HG03460 (cell line): ENCODE results near the gene SCART1.
A peak's percentile ranks its signal among the peaks of the same experiment; 100 is the strongest.
"Not testable (repeated sequence)": the region's sequence is repeated elsewhere in the genome, so short reads cannot be mapped to it uniquely, and the experiment has no call there.

Experiments used
- ATAC-seq: cut with Tn5 transposase; IDR thresholded peaks from one replicate; pipeline ENCODE4 v1.9.1; 2021; ENCODE audit not compliant: unreplicated experiment

Gene SCART1

GRCh38 chr10:133469205-133469604 lies 15.5 kb downstream of the SCART1 start:
- ATAC-seq, result not testable (repeated sequence)

- no peak for ATAC-seq
These were observed 17.8 kb downstream of the SCART1 start for GRCh38 chr10:133471300-133472109.

- no peak for ATAC-seq
These were observed 19.5 kb downstream of the SCART1 start for GRCh38 chr10:133473270-133473669.

- no peak for ATAC-seq
These were observed 20.3 kb downstream of the SCART1 start for GRCh38 chr10:133474027-133474426.

- no peak for ATAC-seq
These were observed 21.1 kb downstream of the SCART1 start for GRCh38 chr10:133474665-133475424.

GRCh38 chr10:133475425-133475734 lies 21.6 kb downstream of the SCART1 start:
- ATAC-seq, result no peak

- no peak for ATAC-seq
These were observed 22.3 kb downstream of the SCART1 start for GRCh38 chr10:133475821-133476640.

GRCh38 chr10:133476641-133476990 lies 22.9 kb downstream of the SCART1 start:
- no peak for ATAC-seq

GRCh38 chr10:133481086-133481643 lies 27.4 kb downstream of the SCART1 start:
- no peak for ATAC-seq

- no peak for ATAC-seq
These were observed 27.9 kb downstream of the SCART1 start for GRCh38 chr10:133481657-133482056.

- no peak for ATAC-seq
These were observed 31.1 kb downstream of the SCART1 start for GRCh38 chr10:133484818-133485217.

GRCh38 chr10:133487085-133487484 lies 33.3 kb downstream of the SCART1 start:
- no peak for ATAC-seq

GRCh38 chr10:133488354-133488753 lies 34.6 kb downstream of the SCART1 start:
- no peak for ATAC-seq

- ATAC-seq, result peak; percentile 69
These were observed 36.3 kb downstream of the SCART1 start for GRCh38 chr10:133489816-133490588.

- ATAC-seq, result not testable (repeated sequence)
These were observed 39.8 kb downstream of the SCART1 start for GRCh38 chr10:133493562-133493961.

- ATAC-seq, result not testable (repeated sequence)
These were observed 43.6 kb downstream of the SCART1 start for GRCh38 chr10:133497363-133497762.

GRCh38 chr10:133499176-133499575 lies 45.4 kb downstream of the SCART1 start:
- not testable (repeated sequence) for ATAC-seq

GRCh38 chr10:133500897-133501296 lies 47.2 kb downstream of the SCART1 start:
- not testable (repeated sequence) for ATAC-seq

GRCh38 chr10:133509700-133510099 lies 56.0 kb downstream of the SCART1 start:
- no peak for ATAC-seq

- ATAC-seq, result no peak
These were observed 57.7 kb downstream of the SCART1 start for GRCh38 chr10:133511408-133511807.
